Epithelial cell of prostate (primary cell): ENCODE measurements around the gene FAM78A.

ENCODE experiments used
- DNase-seq: peaks from one replicate; pipeline ENCODE4 v3.0.0-alpha.2; 2011; ENCODE audit warnings: low read depth, low spot score
- H3K27ac ChIP-seq: fragments of 450-650 bp; 2 replicates; pipeline ENCODE4 v1.5.1; 2017; ENCODE audit warnings: mild to moderate bottlenecking

Gene FAM78A

DNA sequence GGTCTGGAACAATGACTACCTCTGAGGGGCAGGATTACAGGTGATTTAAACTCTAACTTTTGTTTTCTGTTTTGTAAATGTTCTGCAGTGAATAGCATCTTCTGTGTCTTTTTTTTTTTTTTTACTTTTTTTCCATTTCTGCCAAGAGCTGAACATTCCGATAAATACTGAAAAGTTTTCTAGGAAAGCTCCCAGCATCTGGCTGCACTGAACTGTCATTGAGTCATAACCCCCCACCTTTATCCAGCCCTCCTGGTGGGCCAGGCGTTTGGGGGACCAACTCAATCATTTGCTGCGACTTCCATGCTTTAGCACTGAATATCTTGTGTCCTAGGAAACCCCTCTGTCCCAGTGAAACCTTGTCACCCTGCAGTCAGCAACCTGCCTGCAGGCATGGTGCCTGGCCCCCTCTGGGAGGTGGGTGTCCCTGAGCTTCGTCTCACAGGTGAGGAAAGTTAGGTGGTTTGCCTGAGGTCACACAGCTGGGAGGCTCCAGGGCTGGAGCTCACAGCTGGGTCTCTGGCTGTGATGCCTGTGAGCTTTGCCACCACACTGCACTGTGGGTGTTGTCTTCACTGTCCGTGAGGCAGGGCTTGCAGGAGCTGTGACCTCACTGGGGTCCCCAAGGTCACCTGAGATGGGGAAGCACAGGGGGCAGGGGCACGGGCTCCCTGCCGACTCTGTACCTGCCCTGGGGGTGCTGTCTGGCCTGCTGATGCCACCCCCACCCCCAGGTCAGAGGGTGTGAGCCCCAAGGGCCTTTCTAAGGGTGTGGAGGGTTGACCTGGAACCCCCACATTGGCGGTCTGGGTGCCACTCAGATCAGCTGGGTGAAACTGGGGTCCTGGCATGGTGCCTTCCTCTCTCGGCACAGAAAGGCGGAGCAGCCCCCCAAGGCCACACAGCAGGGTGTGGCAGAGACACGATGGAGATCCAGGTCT is 27.3 kb upstream of the FAM78A start:
- no peak for DNase-seq
- no peak overlapping the region for H3K27ac ChIP-seq

DNA sequence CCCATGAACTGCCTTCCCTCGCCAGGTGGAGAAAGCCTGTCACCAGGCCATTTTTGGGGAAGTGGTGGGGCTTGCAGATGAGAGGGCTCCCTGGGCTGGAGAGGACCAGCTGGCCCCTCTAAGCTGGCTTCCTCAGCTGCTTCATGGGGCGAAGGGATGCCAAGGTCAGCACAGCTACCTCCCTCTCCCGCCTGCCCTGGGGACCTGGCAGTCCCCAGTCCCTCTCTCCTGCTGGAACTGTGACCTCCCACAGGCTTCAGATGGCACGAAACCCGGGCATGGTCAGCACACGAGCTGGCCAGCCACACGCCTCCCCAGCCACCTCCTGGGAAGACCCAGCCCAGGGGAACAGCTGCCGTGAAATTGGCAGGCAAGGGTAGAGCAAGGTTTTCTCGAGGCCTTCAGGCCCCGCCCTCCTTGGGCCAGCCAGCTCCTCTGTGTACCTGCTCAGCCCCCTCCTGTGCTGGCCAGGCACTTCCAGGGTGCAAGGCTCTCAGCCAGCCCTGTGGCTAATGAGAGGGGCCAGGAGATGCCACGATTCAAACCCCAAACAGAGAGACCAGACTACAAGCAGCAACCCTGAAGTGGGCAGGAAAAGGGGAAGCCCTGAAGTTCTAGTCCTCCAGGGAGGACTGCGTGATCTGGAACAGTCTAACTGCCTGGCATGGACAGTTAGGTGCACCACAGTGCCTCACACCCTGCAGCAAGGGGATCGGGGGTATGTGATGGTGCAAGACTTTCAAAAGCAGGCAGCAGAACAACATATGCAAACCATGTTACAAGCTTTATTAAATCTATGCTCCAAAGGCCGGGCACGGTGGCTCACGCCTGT is 26.1 kb upstream of the FAM78A start:
- no peak for DNase-seq
- H3K27ac ChIP-seq: no peak overlapping the region

GRCh38 chr9:131300444-131300843 is 24.1 kb upstream of the FAM78A start:
- H3K27ac ChIP-seq: no peak overlapping the region
- no peak for DNase-seq

DNA sequence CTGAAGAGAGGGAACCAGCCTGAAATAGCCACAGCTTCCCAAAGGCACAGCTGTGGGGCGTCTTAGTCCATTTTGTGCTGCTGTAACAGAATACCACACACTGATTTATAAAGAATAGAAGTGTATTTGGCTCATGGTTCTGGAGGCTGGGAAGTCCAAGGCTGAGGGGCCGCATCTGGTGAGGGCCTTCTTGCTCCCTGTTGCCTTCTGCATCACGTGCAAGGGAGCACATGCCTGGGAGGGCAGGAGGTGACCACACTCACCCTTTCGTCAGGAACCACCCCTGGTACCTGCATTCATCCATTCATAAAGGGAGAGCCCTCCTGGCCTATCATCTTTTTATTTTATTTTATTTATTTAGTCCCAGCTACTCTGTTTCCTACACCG is 23.6 kb upstream of the FAM78A start:
- no peak overlapping the region for H3K27ac ChIP-seq
- no peak for DNase-seq

- no peak overlapping the region for H3K27ac ChIP-seq
- no peak for DNase-seq
Measured at GRCh38 chr9:131299346-131299960, 23.1 kb upstream of the FAM78A start.

- no peak for DNase-seq
- H3K27ac ChIP-seq: no peak overlapping the region
Measured at GRCh38 chr9:131298816-131299215, 22.5 kb upstream of the FAM78A start.

DNA sequence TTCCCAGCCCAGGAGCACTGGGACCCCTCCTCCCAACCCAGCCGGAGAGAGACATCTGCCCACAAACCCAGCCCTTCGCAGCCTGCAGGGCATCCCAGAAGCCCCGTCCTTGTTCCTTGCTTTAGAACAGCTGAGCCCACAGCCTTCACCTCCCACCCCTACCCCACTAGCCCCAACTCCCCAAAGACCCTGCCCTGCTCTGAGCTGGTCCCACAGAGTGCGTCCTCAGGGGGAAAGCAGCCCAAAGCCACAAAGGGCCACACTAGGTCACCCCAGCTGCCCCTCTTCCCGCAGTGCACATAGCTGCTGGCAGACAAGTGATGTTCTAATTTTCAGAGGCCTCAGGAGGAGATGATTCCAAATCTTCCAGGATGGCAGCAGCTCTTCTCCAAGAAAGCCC is 22.0 kb upstream of the FAM78A start:
- no peak for DNase-seq
- H3K27ac ChIP-seq: no peak overlapping the region

GRCh38 chr9:131297903-131298302 is 21.6 kb upstream of the FAM78A start:
- DNase-seq: no peak
- H3K27ac ChIP-seq: no peak overlapping the region

DNA sequence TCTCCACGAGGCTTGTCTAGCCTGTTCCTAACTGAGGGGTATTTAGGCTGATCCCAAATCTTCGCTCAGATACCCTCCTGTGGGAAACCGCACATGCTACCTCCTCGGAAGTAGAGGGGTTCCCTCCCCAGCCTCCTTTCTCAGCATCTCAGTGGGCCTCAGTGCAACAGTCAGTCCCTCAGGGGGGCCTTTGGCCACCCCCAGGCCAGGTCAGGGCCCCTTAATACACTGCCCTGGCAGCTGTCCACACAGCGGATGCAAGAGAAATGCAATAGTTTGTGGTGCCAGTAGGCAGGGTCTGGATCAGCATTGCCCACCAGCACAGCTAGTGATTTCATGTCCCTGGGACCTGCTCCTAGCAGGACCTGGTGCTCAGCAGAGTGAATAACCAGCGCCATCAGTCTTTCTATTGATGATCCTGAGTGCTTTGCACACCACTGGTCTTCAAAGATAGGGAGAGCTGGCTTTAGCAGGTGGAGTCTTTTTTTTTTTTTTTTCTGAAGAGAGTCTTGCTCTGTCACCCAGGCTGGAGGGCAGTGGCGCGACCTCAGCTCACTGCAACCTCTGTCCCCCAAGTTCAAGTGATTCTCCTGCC is 20.7 kb upstream of the FAM78A start:
- no peak overlapping the region for H3K27ac ChIP-seq
- DNase-seq: no peak

DNA sequence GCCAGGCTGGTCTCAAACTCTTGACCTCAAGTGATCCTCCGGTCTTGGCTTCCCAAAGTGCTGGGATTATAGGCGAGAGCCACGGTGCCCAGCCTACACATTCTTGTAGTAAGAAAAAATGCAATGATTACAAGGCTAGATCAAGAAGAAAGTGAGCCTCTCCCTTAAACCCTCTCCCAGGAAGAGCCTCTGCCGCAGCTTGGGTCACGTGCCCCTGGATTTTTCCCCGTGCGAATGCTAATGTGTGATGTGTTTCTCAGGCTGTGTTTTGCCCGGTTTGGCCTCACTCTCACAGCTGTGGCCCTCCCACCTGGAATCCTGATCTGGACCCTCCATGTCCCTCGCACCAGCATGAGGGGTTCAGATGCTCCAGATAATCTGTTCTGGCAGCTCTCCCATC is 20.1 kb upstream of the FAM78A start:
- no peak for DNase-seq
- H3K27ac ChIP-seq: no peak overlapping the region

GRCh38 chr9:131292937-131293336 is 16.6 kb upstream of the FAM78A start:
- DNase-seq: no peak
- no peak overlapping the region for H3K27ac ChIP-seq

- no peak for DNase-seq
- no peak overlapping the region for H3K27ac ChIP-seq
Measured at GRCh38 chr9:131291795-131292315, 15.5 kb upstream of the FAM78A start.

GRCh38 chr9:131290767-131291370 is 14.6 kb upstream of the FAM78A start:
- H3K27ac ChIP-seq: no peak overlapping the region
- DNase-seq: no peak

- no peak overlapping the region for H3K27ac ChIP-seq
- DNase-seq: no peak
Measured at GRCh38 chr9:131290036-131290766, 13.9 kb upstream of the FAM78A start.

DNA sequence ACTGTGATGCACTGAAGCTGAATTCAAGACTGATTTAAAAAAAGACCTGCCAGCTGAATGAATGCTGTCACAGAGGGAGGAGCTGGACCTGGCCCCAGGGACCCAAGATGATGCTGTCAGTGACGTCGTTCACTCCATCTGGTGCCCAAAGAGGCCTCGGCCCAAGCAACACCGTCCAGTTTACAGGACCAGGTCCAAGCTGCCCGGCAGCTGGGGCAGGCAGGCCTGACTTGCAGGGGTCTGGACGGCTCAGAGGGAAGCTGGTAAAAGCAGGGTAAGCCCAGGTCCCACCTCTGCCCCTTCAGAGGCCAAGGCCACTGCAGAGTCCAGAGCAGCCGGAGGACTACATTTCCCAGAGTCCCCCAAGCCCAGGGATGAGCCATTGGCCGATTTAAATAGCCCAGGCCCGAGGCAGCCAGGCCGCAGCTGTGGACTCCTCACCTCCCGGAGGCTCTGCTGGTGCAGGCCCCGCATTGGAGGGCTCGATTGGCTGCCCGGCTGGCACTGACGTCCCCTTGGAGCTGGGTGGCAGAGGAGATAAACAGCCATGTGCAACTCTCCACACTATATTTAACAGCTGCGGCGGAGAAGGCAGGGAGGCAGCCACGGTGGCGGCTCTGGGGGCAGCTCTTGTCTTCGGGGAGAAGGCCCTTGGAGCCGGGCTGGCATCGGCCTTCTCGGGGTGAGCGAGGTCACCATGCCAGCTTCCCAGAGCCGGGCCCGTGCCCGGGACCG is 13.2 kb upstream of the FAM78A start, which contains the start of gene PLPP7:
Gene PLPP7 (plus strand): TSS at position 423 of the 735 bp plus-strand sequence. CDS start 275 bp downstream, at position 698.
- H3K27ac ChIP-seq: no peak within 1 kb of the TSS
- DNase-seq: no peak

- H3K27ac ChIP-seq: no peak overlapping the region
- DNase-seq: no peak
Measured at GRCh38 chr9:131288217-131288616, 11.9 kb upstream of the FAM78A start.

DNA sequence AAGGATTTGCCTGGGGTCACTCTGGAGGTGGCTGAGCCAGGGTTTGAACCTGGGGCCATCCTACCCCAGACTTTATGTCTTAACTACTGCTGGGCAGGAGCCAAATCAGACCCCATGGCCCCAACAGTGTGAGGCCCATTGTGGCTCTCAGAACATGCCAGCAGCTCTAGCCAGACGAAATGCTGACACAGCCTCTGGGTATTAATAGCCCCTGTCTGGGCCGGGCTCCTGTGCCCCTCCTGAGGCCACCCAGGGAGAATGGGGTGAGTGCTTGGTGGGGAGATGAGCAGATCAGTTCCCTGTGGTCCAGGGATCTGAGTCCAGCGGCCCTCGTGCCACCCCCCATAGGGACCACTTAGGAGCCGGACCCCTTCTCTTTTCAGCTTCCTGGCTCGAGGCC is 11.0 kb upstream of the FAM78A start:
- no peak overlapping the region for H3K27ac ChIP-seq
- DNase-seq: no peak

GRCh38 chr9:131284856-131285255 is 8.5 kb upstream of the FAM78A start:
- H3K27ac ChIP-seq: no peak overlapping the region

More at GRCh38 chr9:131284856-131285255, 8.5 kb upstream of the FAM78A start:
- DNase-seq: no peak
